GM18858 (cell line): ENCODE data around the gene WNT5A.

Source experiments
- ATAC-seq: cut with Tn5 transposase; IDR thresholded peaks from one replicate; pipeline ENCODE4 v1.9.1; 2021; ENCODE audit not compliant: unreplicated experiment

The WNT5A gene

DNA sequence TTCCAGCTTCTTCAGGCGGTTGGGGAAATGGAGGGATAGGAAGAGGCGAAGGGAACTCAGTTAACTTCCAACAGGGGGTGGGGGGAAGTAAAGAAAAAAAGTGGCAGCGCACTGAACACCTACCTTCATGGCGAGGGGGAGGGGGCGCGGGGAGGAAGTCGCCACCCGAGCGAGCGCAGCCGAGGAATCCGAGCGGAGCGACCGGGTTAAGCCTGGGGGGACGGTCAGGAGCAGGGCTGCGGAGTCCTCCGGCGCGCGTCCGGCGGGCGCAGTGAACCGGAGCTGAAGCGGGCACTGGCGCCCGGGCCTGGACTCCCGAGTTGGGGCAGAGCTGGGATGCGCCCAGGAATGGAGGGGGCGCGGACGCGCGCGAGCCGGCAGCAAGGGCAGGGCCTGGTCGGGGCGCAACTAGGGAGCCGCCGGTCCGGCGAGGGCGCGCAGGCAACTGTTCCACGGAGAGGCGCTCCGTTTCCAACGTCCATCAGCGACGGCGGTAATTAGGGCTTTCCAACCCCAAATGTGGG is at the start of gene WNT5A:
TSS of gene WNT5A (minus strand) at position 450 of the 524 bp plus-strand sequence. CDS start at position 129, 321 bp downstream.
- ATAC-seq: no peak

DNA sequence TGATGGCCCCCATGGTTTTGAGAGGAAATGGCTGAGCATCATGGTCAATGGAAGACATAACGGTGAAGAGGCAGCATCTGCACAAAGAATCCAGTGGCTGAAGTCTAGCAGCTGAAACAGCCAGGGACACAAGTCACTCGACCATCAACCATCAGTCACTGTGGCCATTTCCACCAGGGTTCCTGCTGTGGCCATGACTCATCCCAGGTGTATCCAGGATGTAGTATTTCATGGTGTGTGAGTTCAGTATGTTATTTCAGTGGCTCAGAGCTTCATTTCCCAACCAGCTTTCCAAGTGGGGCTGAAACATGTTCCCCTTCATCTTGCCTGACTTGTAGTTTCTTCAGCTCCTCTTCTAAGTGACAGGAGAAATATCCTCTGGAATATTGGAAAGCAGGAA is 47.8 kb upstream of the WNT5A start:
- ATAC-seq: no peak

DNA sequence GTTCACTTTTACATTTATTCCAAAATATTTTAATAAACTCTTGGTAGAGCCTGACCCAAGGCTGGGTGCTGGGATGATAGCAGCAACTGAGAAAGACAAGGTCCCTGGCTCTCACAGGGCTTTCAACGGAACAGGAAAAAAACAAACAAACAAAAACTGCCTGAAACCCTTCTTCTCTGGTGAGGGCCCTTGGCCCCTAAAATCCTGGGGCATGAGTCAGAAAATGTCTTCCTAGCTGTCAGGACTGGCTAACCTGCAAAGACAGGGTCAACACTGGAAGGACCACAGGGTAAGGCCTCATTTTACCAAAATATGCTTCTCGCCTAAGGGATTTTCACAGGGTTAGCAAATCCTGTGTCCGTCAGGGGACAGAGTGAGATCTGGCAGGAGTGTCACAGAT is 45.7 kb upstream of the WNT5A start:
- no peak for ATAC-seq

DNA sequence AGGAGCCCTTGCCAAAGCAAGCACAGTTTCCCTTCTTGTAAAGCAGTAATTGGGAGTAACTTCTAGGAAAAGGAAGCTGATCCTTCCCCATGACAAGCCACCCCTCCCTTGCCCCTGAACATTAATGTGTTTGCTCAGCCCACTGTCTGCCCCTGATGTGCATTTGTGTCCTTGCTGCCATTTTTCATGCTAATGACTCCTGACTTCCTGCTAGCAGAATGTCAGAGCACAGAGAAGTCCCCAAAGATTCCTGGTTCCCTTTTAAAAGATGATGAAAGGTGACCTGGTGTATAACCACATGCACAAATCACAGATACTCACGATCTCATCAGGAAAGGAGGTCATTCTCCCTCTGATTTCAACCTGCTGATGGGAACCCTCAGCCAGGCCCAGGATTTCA is 44.2 kb upstream of the WNT5A start:
- ATAC-seq: no peak

DNA sequence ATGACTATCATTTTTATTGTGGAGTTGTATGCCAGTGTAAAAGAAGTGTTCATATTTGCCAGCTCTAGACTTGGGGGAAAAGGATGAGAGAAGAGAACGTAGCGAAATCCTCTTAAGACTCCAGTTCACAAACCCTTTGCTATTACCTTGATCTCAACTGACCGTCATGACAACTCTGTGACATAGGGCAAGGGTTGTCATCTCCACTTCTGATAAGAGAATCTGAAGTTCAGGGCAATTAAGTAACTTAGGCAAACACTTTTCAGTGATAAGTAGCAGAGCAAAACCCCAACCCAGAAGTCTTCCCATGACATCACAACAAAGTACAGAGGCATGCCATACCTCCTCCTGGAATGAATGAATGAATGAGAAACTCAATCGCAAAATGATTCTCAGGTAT is 40.3 kb upstream of the WNT5A start:
- ATAC-seq: no peak

DNA sequence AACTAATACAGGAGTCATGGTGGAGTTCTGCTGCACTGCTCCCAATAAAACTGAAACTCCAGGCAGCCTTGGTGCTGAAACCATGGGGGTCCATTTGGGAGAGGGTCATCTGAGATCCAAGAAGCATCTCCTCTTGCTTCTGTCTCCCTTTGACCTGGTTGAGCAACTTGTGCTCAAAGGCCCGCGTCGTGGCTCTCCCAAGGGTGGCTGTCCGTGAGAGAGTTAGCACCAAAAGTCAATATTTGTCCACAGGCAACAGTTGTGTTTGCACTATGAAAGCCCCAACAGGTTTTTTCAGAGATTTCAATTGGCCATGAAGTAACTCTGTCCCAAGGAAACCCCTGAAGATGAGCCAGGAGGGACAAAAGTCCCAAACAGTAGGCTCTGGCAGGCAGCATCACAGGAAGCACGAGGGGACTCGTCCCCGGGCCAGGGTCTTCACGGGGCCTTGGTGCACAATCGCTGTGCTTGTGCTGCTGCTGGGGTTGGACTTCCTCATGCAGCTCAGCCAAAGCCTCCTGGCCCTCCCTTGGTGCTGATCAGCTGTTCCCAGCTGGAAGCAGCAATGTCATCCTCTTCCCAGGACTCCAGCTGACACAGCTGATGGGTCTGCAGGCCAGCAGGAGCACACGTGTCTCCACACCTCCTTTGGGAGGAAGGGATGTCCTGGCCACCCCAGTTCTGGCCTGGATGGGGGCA is 39.4 kb upstream of the WNT5A start:
- no peak for ATAC-seq

DNA sequence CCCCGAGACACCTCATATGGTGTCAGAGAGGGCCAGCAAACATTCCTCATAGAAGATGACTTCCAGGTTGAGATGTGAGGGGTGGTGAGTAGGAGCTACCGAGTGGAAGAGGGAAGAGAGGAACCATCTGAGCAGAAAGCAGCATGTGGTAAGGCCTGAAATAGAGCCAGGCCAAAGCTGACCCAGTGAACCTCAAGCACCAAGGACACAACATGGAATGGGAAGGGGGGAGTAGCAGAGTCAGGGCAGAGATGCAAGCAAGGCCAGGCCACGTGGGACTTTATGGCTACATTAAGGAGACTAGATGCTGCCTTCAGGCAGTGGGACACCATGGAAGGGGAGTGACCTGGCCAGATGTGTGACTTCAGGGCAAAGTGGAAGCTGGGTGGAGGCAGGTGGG is 38.3 kb upstream of the WNT5A start:
- no peak for ATAC-seq

DNA sequence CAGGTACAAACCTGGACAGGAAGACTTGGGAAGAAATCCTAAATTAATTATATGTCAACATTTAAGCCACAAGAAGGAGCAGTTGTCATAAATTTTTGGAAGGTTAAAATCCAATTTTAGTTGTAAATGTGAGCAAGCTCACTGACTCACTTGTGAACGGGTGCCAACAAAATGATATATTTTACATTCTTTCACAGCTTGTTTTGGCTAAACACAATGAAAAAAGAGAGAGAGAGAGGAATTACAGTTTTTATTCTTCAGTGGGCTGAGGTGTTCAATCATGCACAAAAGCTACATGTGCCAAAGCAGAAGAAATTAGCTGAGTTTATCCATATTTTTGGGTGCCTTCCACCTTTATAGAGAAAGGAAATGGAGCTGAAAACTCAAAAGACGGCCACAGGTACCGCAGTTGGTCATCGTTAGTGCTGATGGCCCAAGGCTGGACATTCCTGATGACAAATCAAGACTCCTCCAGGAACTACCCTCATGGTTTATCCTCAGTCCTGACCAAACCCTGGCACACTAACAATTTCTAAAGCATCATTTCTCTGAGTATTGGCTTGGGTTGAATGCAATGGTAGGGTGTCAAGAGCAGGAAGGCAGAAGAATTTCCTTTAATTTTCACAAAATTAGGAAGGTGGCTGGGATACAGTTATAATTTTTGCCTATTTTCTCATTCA is 37.6 kb upstream of the WNT5A start:
- no peak for ATAC-seq

DNA sequence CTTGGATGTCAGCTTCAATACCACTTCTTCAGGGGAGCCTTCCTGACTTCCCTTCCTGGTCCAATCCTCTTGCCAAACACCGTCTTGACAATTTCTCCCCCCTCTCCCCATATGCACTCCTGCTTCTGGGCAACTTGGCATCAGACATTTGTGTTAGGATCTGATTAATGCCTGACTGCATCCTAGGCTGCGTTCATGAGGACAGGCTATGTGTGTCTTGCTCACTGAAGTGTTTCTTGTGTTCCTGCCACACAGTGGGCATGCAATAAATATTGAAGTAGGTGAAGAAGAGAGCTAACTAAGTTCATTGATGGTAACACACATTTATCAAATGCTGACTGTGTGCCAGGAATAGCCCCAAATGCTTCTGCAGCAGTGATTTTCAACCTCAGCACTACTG is 36.4 kb upstream of the WNT5A start:
- ATAC-seq: no peak

DNA sequence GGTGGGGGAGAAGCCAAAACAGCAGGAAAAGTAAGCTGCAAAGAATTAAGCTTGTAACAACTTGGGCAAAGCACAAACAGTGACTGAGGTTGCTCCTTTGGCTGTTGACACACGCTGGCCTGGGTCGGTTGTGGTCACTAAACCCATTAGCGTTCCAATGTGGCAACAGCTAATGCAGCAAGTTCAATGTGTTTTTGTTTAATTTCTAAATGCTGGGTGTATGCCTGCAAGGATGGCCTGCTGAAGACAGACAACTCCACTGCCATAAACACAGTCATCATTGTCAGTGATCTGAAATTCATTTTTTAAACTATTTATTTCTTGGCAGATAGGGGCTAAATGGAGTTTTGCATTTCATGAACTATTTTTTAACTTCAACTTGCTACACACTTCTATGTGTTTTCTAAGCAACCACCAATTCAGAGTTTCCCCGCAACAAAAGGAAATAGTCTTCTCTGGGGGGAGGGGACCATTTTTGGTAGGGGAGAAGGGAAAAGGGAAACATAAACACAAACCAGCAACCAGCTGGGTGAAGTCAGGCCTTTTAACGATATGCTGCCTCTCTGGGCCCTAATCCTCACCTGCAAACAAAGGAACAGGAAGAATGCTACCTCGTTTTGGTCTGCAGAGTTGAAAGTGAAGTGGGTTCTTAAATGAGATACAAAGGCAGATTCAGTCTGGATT is 34.8 kb upstream of the WNT5A start:
- no peak for ATAC-seq

DNA sequence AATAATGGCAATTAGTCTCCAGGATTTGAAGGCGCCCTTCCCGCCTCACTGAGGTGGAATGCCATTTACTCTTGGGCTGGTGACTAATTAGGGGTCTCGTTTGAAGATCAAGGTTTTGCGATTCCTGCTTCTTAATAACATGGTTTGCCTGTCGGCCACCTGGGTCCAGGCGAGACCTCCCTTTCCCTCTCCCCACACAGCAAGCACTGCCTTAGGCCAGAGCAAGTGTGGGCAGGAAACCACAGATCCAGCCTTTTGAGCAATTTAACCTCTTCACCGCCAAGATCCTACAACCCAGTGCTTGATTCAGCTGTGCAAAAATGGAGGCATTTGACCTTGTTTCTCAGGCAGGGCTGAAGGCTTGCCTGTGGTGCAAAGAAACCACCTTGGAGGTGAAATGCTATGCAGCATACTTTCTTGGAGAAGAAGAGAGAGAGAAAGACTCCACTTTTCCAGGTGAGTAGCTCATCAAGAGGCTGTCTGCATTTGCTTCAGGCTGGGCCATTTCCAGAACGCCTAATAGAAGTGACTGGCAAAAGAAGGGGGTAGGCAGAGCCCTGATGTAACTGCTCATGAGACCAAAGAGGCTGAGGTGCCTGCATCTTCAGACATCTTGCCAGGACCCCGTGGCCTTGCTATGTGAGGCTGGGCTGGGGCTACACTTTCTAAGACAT is 34.1 kb upstream of the WNT5A start:
- ATAC-seq: no peak

DNA sequence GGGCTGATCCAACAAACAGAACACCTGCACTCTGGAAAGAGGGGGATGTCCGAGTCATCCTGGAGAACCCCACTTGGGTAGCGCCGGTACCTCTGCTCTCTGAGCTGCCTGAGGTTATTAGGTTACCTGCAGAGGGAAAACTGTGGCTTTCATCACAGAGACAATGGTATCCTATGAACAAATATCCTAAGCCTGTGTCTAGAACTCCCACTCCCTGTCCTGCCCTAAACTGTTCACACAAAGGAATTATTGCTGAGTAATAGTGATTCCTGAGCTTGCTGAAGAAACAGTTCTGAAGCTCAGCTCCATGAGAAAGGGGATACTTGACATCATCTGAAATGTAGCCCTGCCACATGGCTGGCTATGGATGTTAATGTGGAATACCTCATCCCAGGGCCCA is 31.9 kb upstream of the WNT5A start:
- no peak for ATAC-seq

DNA sequence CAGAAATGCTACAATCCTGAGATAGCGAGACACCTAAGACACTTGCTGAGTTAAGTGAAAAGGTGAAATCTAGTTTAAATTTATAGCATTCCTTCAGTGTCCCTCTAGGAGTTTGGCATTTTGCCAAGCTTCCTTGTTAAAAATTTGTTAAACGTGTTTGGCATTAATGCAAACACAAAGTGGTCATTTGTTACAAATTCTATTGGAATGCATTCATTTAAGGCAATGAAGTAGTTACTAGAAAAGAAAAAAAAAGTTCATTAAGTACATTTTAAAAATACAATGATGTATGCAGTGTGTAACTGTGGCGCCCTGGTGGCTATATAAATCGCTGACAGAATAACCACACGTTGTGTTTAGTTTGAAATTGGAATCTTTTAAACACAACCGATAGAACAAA is 31.3 kb upstream of the WNT5A start:
- no peak for ATAC-seq

DNA sequence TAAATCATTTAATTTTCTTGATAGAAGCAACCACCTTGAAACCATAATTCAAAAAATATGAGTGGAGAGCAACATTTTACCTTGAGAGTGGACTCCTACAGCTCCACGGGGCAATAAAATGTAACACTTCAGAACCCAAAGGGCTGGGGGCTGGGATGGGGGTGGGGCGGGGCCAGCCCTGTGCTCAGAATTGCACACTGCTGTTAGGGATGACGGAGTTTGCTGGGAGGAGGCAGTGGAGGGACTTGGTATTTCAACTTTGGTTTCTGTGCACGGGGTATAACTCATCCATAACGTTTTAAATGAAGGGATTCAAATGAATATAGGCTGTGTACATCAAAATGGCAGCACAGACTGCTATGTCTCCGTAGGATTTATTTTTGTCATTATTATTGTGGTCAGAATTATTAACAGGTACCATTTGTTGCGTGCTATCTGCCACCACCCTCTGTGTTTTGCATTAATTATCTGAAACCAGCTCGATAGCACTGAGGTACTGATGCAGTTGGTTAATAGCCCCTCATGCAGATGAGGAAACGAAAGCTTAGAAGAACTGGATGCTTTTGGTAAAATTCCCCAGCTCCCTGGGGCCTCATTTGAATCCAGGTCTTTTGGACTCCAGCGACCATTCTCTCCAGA is 29.4 kb upstream of the WNT5A start:
- ATAC-seq: no peak

DNA sequence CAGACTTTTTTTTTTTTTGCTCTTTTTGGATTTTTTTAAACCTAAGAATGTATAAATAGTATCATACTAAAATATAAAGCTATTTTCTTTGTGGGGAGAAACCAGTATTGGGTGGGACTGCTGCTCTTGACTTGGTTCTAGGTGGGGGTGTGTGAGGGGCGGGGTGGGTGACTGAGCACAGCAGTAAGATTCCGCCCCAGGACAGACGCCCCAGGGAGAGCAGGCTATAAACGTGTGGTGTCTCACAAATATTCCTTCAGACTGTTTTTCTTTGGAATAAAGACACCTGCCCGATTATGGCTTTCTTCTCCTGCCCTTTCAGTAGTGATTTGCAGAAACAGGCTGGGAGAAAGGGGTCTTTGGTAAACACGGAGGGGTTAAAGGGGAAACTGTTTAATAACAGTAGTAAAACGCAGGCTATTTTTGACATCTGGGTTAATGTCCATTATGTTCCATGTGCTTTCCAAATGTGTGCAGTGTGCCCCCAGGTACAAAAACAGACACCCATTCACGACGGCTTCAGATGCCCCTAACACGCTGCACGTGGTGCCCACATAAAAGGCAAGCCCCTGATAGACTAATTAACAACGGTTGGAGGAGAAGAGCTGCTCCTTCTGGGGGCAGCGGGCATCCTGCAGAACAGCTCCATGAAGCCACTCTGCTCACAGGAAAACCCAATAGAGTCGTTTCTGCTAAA is 28.6 kb upstream of the WNT5A start:
- ATAC-seq: no peak

DNA sequence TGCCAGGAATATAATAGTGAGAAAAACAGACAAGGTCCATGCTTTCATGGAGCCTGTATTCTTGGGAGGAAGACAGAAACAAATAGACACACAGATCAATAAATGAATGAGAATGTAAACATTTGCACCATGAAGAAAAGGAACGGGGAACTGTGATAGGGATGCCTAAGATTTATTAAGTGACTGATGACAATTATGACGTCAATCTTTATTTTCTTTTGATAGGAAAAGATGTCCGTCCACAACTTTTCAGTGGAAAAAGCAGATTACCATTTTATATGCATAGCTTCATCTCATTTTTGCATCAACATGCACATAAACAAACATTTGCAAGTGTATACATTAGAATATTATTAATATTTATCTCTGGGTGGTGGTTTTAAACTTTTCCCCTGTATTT is 27.9 kb upstream of the WNT5A start:
- ATAC-seq: no peak

DNA sequence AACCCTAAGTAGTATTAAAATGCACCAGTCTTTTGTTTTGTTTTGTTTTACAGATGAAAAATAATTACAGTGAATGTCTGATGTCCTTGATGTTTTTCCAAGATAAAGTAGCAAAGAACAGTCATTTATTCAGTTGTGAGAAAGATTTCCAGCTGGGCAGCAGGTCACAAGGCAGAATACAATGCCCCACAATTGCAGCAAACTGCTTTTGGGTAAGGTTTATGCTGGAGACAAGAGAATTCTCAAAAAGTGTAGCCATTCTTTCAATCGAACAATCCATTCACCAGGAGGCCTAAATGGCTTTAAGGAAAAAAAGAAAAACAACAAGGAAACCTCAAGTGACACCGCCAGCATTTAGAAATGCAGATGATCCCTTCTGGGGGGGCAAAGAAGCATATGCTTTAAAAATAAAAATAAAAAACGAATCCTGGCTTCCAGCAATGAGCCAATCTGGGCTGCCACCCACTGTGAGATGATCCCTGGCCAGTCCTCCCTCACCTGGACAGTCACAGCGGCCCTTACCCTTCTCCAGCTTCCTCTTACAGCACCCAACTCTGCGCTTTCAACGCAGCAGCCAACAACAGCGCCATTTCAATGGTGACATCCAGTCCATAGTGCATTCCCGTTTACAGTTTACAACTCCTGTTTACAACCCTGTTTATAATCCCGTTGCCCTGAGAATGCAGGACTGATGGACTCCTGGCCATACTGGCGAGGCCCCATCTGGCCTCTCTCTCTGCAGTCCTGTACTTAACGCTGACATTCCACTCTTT is 25.7 kb upstream of the WNT5A start:
- ATAC-seq: no peak

DNA sequence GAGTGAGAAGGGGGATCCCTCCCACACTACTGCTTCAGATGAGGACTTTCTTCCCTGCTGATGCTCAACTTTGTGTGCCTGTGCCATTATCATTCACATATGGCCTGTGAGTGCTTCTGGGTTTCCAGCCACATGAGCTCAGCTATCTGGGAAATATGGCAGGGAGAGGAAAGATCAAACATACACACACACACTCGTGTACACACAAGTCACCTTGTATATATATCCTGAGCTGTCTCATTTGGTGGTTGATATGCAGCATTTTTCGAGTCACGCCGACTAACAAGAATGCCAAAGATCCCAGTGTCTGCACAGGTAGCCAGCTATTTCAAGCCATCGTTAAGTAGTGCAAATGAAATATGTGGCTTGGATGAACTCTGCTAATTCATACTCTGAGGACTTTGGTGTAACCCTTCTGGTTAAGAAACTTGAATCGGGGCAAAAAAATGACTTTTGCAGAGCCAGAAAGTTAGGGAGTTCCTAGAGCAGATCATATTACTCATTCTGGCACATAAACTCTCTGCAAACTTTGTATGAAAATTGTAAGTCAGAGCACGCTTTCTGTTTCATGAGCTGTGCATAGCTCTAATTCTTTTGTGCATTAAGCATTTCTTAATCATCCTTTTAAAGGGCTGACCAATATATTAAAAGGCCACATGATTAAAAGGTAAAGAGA is 24.9 kb upstream of the WNT5A start:
- no peak for ATAC-seq

DNA sequence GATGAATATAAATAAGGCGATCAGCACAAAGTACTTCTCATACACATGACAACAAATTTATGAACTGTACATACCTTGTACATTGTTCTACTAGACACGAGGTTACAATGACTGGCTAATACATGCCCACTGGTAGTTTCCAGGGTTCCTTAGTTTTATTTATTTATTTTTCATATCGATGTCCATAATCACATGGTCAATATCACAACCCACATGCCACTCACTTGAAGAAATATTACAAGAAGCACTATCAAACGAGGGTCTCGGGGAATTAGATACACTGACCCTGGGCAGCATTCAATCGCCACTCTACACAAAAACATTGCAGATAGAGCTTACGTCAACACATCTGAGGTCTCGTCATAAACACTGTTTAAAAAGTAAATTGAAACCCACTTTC is 21.2 kb upstream of the WNT5A start:
- no peak for ATAC-seq
